ENCODE measurements around the gene ZNF805. TPM values are rescaled to one million over a fixed set of nuclear protein-coding genes. Genes with fewer than 3 reads are reported as not detected.

ZNF805 gene
- total RNA-seq, 3 donors from 2014 or later = 9.6 to 12.3 (median 12.0) TPM

DNA sequence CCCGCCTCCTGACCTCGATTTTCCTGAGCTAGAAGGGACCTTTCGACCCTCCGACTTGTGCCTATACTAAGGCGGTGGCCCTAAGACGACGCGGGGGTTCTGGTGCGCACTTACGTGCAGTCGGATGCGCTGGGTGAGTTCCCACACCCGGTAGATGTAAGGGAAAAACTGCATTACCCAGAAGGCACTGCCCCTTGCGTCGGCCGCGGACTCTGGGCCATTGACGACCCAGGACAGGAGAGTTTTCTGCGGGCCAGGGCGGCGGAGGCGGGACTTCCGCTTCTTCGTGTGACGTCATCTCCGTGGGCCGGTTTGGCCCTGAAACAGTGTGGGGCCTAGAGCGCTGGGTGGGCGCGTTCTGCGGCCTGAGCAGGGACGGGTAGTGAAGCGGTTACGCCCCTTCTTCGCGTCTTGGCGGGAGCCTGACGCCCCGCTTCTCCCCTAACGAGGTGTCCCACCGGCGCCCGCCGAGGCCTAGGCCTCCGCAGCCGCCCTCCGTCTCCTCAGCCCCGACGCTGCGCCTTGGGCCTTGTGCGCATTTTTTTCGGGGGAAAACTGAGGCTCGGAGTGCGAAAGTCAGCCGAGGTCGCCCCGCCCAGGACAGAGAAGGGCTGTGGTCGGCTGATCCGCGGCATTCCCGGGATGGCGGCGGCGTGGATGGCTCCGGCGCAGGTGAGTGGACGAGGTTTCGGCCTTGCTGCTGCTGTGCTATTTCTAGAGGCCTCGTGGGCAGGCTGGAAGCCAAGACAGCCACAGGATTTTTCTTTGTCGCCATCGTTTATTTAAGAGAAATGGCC lies 39.9 kb downstream of the ZNF805 start, which contains the start of gene ZNF460:
TSS of gene ZNF460 (plus strand) at position 321 of the 797 bp plus-strand sequence. CDS start at position 643, 322 bp downstream.
- no peaks in the 10 kb centered on the region for H3K9me3 Mint-ChIP-seq
- no peaks in the 10 kb centered on the region for H3K27me3 Mint-ChIP-seq (ENCODE audit: low read depth)
- H3K4me1 Mint-ChIP-seq (ENCODE audit: low read depth) = peaks cover 37% of the 10 kb centered on the region
- no peak within 1 kb of the TSS for H3K4me3 Mint-ChIP-seq
- DNase-seq (peak; percentile 97), ATAC-seq (peak; percentile 94 to 97)
- H3K36me3 Mint-ChIP-seq (ENCODE audit: insufficient read depth) = peaks cover 40% of the 10 kb centered on the region

DNA sequence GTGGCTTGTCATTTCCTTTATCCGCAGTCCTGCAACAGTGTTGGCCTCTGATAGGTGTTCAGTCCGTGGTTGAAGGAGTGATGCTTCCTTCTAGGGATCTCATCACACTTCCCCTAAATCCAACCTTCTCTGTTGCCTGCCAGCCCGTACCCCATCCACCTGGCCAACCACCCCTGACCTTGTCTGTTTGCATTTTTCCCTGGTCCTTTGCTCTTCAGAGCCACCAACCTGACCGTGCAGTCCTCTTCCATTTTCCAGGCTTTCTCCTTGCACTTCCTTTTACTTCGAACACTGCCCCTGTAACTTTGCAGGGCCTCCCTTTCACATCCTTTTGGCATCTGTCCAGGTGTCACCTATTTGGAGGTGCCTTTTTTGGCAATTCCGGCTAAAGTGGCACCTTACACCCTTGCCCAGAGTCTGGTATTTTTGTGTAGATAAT lies 40.5 kb downstream of the ZNF805 start:
- peaks cover 41% of the 10 kb centered on the region for H3K4me1 Mint-ChIP-seq (ENCODE audit: low read depth)

DNA sequence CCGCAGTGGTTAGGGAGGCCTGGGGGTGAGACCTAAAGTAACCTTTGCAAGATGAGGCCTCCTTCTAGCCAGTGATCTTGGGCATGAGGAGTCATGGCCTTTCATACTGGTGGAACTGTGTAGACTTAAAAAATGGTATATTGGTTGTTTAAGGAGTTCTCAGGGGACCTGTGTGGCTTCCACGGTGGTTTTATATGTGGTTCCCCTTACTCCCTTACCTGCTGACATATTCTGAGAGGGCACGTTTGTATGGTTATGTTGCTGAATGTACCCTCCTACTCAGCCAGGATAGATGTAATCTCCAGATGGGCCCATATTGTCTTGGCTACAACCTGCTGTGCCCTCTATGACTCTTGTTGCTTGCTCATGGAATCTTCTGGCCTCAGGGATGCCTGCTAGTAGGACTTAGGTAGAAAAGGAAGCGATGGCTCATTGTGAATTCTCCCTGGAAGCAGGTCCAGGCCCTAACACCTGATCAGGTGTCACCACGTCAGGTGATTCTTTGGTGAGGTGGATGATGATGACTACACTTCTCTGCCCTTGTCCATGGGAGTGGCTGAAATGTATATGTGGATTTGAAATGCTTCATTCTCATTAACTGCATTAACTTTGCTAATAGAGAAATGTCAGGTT lies 41.7 kb downstream of the ZNF805 start:
- Mint-ChIP-seq H3K36me3 (ENCODE audit: insufficient read depth) (peaks cover 50% of the 10 kb centered on the region), H3K27me3 (ENCODE audit: low read depth) (no peaks in the 10 kb centered on the region), H3K4me3 (no peak overlapping the region), H3K4me1 (ENCODE audit: low read depth) (peaks cover 43% of the 10 kb centered on the region), H3K9me3 (no peaks in the 10 kb centered on the region)
- DNase-seq (no peak), ATAC-seq (no peak)

More for the DNA sequence above, 40.5 kb downstream of the ZNF805 start:
- DNase-seq (no peak), ATAC-seq (peak in 1 of 2 donors; percentile 0)
- H3K36me3 Mint-ChIP-seq (ENCODE audit: insufficient read depth) = peaks cover 43% of the 10 kb centered on the region
- no peak overlapping the region for H3K4me3 Mint-ChIP-seq
- no peaks in the 10 kb centered on the region for H3K9me3 Mint-ChIP-seq
- H3K27me3 Mint-ChIP-seq (ENCODE audit: low read depth) = no peaks in the 10 kb centered on the region

DNA sequence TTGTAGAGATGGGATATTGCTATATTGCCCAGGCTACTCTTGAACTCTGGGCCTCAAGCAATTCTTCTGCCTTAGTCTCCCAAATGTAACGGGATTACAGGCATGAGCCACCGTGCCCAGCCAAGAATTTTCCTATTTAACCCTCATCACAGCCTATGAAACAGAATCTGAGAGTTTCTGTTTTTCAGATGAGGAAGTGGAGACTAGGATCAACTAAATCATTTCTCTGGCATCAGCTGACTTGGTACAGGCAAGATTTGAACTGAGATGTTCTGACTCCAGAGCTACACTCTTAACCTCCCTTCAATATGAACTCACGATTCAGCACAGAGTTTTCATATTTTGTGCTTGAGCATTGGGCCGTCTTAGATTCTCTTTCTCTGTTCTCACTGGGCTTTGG lies 47.9 kb downstream of the ZNF805 start:
- no peak for ATAC-seq
- Mint-ChIP-seq H3K36me3 (ENCODE audit: insufficient read depth) (peaks cover 80% of the 10 kb centered on the region), H3K4me1 (ENCODE audit: low read depth) (peaks cover 22% of the 10 kb centered on the region), H3K27me3 (ENCODE audit: low read depth) (no peaks in the 10 kb centered on the region), H3K4me3 (no peak overlapping the region), H3K9me3 (peaks cover 18% of the 10 kb centered on the region)
- no peak for DNase-seq

DNA sequence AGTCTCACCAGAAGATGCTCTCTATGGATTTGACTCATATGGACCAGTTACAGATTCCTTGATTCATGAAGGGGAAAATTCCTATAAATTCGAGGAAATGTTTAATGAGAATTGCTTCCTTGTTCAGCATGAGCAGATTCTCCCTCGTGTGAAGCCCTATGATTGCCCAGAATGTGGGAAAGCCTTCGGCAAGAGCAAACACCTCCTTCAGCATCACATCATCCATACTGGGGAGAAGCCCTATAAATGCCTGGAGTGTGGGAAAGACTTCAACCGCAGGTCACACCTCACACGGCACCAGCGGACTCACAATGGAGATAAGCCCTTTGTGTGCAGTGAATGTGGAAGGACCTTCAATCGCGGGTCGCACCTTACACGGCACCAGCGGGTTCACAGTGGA lies 50.5 kb downstream of the ZNF805 start:
- DNase-seq = no peak
- H3K4me1 Mint-ChIP-seq (ENCODE audit: low read depth) = peaks cover 5% of the 10 kb centered on the region
- no peaks in the 10 kb centered on the region for H3K27me3 Mint-ChIP-seq (ENCODE audit: low read depth)
- no peak for ATAC-seq
- H3K9me3 Mint-ChIP-seq = peaks cover 38% of the 10 kb centered on the region
- no peak overlapping the region for H3K4me3 Mint-ChIP-seq
- H3K36me3 Mint-ChIP-seq (ENCODE audit: insufficient read depth) = peaks cover 87% of the 10 kb centered on the region

DNA sequence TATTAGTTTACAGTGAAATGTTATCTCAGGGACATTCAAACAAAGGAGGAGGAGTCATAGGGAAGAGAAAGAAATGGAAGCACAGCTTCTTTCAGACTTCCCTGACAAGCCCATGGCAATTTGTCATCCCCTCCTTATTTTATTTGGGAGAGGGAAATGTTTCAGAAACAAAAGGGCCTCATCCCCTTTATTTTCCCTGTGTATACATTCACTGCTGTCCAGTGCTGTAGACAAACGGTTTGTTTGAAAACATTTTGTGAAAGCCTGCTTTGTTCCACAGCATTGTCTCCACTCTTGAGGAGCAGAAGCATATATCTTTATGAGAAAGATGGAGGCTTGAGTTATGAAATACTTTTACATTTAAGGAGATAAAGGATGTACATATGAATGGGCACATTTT lies 52.1 kb downstream of the ZNF805 start:
- H3K36me3 Mint-ChIP-seq (ENCODE audit: insufficient read depth) = peaks cover 87% of the 10 kb centered on the region
- no peak for ATAC-seq
- H3K4me3 Mint-ChIP-seq = no peak overlapping the region
- no peak for DNase-seq
- H3K27me3 Mint-ChIP-seq (ENCODE audit: low read depth) = no peaks in the 10 kb centered on the region
- peaks cover 48% of the 10 kb centered on the region for H3K9me3 Mint-ChIP-seq
- H3K4me1 Mint-ChIP-seq (ENCODE audit: low read depth) = peaks cover 10% of the 10 kb centered on the region

DNA sequence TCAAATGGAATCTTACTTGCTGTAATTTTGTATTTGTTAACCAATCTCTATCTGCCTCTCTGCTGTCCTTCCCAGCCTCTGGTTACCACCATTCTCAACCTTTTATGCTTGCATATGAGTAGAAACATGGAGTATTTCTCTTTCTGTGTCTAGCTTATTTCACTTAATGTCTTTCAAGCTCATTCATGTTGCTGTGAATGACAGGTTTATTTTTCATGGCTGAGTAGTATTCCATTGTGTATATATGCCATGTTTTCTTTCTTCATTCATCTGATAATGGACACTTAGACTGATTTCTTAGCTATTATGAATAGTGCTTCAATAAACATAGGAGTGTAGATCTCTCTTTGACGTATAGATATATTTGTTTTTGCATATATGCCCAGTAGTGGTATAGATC lies 53.3 kb downstream of the ZNF805 start:
- peaks cover 52% of the 10 kb centered on the region for H3K9me3 Mint-ChIP-seq
- no peak for ATAC-seq
- no peaks in the 10 kb centered on the region for H3K27me3 Mint-ChIP-seq (ENCODE audit: low read depth)

DNA sequence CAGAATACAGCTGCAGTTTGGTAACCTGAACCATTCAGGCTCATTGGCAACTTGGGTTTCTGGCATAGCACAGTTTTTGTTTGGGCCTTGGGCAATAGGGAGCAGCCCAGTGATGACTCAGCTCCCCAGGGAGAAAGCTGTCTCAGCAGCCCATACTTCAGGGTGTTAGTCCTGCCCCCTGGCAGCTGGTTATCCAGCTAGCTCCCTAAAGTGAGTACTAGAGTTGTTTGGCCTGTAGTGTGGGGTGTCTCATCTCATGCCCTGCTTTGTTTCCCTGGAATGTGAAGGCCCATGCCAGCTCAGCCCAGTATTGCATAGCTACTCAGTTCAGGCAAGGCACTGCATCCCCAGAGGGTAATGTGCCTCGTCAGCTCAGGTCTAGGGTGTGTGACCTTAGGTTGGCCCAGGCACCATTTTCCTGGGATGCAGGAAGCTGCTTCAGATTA lies 61.6 kb downstream of the ZNF805 start:
- Mint-ChIP-seq H3K4me1 (ENCODE audit: low read depth) (peaks cover 12% of the 10 kb centered on the region), H3K4me3 (no peak overlapping the region), H3K9me3 (peaks cover 15% of the 10 kb centered on the region), H3K27me3 (ENCODE audit: low read depth) (no peaks in the 10 kb centered on the region), H3K36me3 (ENCODE audit: insufficient read depth) (peaks cover 55% of the 10 kb centered on the region)
- ATAC-seq = no peak
- no peak for DNase-seq

More for the DNA sequence above, 53.3 kb downstream of the ZNF805 start:
- DNase-seq = no peak
- Mint-ChIP-seq H3K36me3 (ENCODE audit: insufficient read depth) (peaks cover 84% of the 10 kb centered on the region), H3K4me1 (ENCODE audit: low read depth) (peaks cover 12% of the 10 kb centered on the region), H3K4me3 (no peak overlapping the region)

DNA sequence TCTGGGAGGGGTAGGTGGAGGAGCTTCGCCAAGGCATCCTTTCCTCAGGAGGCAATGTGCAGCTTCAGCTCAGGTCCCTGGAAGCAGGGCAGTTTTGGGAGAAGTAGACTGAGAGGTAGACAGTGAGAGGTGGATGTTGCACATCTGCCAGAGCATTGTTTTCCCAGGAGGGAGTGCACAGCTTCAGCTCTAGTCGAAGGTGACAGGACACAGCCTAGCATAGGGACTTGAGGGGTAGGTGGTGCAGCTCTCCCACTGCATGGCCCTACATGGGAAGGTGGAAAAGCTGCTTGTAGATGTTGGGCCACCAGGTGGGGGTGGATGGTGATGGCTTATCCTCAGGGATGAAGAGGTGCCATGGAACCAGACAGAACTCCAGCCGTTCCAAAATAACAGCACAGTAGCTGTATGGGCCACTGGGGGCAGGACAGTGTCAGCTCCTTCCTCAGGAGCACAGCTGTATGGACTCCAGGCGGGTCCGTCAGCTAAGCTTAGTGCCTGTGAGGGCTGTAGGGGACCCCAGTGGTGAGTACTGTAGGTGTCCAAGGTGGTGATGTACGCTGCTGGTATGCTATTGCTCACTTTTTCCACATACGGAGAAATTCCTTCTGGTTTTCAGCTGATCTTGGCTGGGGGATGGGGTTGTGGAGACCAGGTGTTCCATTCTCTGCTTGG lies 62.4 kb downstream of the ZNF805 start:
- H3K27me3 Mint-ChIP-seq (ENCODE audit: low read depth) = no peaks in the 10 kb centered on the region
- no peak overlapping the region for H3K4me3 Mint-ChIP-seq
- ATAC-seq (no peak), DNase-seq (no peak)
- peaks cover 48% of the 10 kb centered on the region for H3K36me3 Mint-ChIP-seq (ENCODE audit: insufficient read depth)
- peaks cover 8% of the 10 kb centered on the region for H3K9me3 Mint-ChIP-seq
- H3K4me1 Mint-ChIP-seq (ENCODE audit: low read depth) = peaks cover 6% of the 10 kb centered on the region

Other genes with a start within 250 kb of the ZNF805 start
- gene USP29, start 120.6 kb upstream of the ZNF805 start, total RNA-seq = not detected
- not detected for gene ZIM3, start 95.4 kb upstream of the ZNF805 start, total RNA-seq
- not detected for gene DUXA, start 73.1 kb upstream of the ZNF805 start, total RNA-seq
- 10 to 100 TPM; 20.2 to 26.9 (median 22.1) TPM for gene ZNF264, start 49.1 kb upstream of the ZNF805 start, total RNA-seq
- 1 to 10 TPM in 1 of 3 donors, under 1 TPM in 1, not detected in 1; 0.82 to 1.2 TPM for gene AURKC, start 9.6 kb upstream of the ZNF805 start, total RNA-seq
- gene ZNF460, start 39.9 kb downstream of the ZNF805 start, total RNA-seq = 10 to 100 TPM; 30.1 to 52.2 (median 49.2) TPM
- 1 to 10 TPM; 3.3 to 5.0 (median 3.5) TPM for gene ZNF543, start 79.8 kb downstream of the ZNF805 start, total RNA-seq
- 1 to 10 TPM; 3.3 to 4.5 (median 4.1) TPM for gene ZNF304, start 110.6 kb downstream of the ZNF805 start, total RNA-seq
- gene TRAPPC2B, start 122.9 kb downstream of the ZNF805 start, total RNA-seq = 1 to 10 TPM; 1.8 to 4.5 (median 3.3) TPM
- gene ZNF547, start 122.9 kb downstream of the ZNF805 start, total RNA-seq = under 1 TPM; 0.63 to 0.76 (median 0.71) TPM
- gene ZNF548, start 149.2 kb downstream of the ZNF805 start, total RNA-seq = 10 to 100 TPM in 1 of 3 donors, 1 to 10 TPM in 2; 6.3 to 10.7 (median 8.7) TPM
- 10 to 100 TPM in 2 of 3 donors, 1 to 10 TPM in 1; 8.9 to 11.1 (median 10.8) TPM for gene ZNF17, start 170.5 kb downstream of the ZNF805 start, total RNA-seq
- gene ZNF749, start 194.7 kb downstream of the ZNF805 start, total RNA-seq = 10 to 100 TPM; 23.2 to 32.8 (median 26.5) TPM
- under 1 TPM in 1 of 3 donors, not detected in 2; 0.08 TPM for gene VN1R1, start 216.5 kb downstream of the ZNF805 start, total RNA-seq
- 1 to 10 TPM; 3.1 to 3.7 (median 3.2) TPM for gene ZNF772, start 236.9 kb downstream of the ZNF805 start, total RNA-seq
- gene ZNF419, start 247.1 kb downstream of the ZNF805 start, total RNA-seq = 1 to 10 TPM; 3.3 to 4.2 (median 3.9) TPM

Measured in activated T-cell treated with anti-CD3 and anti-CD28 coated beads, Interleukin-2, amount 50 U/mL, for 4 hours (primary cell).